GM18858 (cell line): ENCODE data around the gene ZNF440.

ENCODE experiments used
- ATAC-seq: cut with Tn5 transposase; IDR thresholded peaks from one replicate; pipeline ENCODE4 v1.9.1; 2021; ENCODE audit not compliant: unreplicated experiment

ZNF440 gene

DNA sequence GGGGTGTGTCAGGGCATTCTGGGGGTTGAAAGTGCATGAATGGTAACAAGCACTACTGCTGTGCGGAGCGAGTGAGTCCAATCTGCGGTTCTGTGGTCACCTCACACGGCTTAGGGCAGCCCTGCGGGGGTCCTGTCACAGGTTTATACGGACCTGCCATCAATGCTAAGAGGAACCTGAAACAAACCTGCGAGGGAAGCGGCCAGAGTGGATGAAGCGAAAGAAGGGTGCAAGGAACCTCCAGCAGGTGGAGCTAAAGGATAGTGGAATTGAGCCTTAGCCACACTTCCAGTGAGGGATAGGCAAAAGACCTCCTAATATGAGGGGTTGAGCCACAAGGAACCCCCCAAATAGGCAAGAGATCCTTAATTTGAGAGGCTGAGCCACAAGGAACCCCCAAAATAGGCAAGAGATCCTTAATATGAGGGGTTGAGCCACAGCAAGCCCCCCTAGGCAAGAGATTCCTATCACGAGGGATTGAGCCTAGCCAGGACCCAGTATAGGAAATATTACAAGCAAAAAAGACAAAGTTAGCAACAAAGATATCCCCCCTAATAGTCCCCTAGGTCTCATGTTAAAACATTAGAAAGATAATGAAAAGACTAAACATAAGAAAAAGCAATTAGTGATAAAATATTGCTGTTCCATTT is 67.2 kb downstream of the ZNF440 start:
- no peak for ATAC-seq

DNA sequence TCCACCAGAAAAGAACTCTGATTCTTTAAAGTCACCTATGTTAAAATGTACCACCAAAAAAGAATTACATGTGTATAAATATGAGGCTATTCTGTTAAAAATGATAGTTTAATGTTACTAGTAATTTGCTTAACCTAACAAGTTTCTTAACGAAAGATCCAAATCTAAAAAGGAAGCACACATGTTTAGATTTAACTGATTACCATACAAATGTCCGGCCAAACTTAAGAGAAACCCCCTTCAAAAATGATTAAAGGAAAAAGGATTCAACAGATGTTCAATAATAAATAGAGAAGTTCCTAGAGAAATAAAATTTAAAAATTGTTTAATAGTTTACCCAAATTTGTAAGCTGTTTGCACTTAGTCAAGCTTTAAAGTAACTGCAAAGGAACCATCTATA is 68.5 kb downstream of the ZNF440 start:
- no peak for ATAC-seq
